Endothelial cell of umbilical vein (primary cell): Measurements from ENCODE around the gene OSBPL8. TPM values are rescaled to one million over a fixed set of nuclear protein-coding genes. Genes with fewer than 3 reads are reported as not detected.
A peak's percentile ranks its signal among the peaks of the same experiment; 100 is the strongest.

Experiments used
- BruUV-seq: library from RNA; stranded (reverse); fragments of 400-500 nt; replicated peaks from 2 replicates; lab custom pipeline; 2021; lab: Mats Ljungman, UMichigan
- CTCF ChIA-PET: fragments of 300-600, 350-600 bp; sonication (Branson Sonifier 250); formaldehyde crosslinking; loops from one replicate; lab custom pipeline; 2021; ENCODE audit warnings: antibody characterized with exemption, inconsistent platforms; lab: Charles Lee
- POLR2A ChIA-PET: fragments of 300-600, 350-600 bp; sonication (Branson Sonifier 250); formaldehyde crosslinking; loops from one replicate; lab custom pipeline; 2021; ENCODE audit warnings: antibody characterized with exemption, inconsistent platforms; lab: Charles Lee
- DNase-seq: peaks from one replicate; pipeline ENCODE4 v3.0.0-alpha.2; 2011; ENCODE audit warnings: low read depth, low spot score
- FAIRE-seq: peaks from 2 replicates; lab custom pipeline; 2011; peaks lifted over from hg19 to GRCh38; lab: Jason Lieb, UNC
- H2AFZ ChIP-seq: 2 replicates; pipeline ENCODE4 v1.6.0; 2012; ENCODE audit warnings: low read depth, low read length, control low read depth, inconsistent platforms
- H3K27ac ChIP-seq: 2 replicates; pipeline ENCODE4 v1.5.1; 2011; ENCODE audit warnings: low read depth, mild to moderate bottlenecking, control low read depth, low read length, moderate library complexity; ENCODE audit not compliant: insufficient read depth
- H3K27me3 ChIP-seq, 2 experiments: 2 replicates each; pipeline versions ENCODE4 v1.6.0 to v1.6.1; 2011; ENCODE audit warnings: low read length in 2 of 2, mixed read lengths in 1 of 2; ENCODE audit not compliant: control insufficient read depth in 2 of 2, insufficient read depth in 2 of 2
- H3K36me3 ChIP-seq, 2 experiments: 2 replicates in 1 of 2; 3 replicates in 1 of 2; pipeline ENCODE4 v1.5.1; 2011; ENCODE audit warnings: low read length in 2 of 2, mild to moderate bottlenecking in 1 of 2, moderate library complexity in 1 of 2; ENCODE audit not compliant: control insufficient read depth in 2 of 2, insufficient read depth in 2 of 2; ENCODE audit errors: extremely low read depth in 1 of 2
- H3K4me1 ChIP-seq: 3 replicates; pipeline ENCODE4 v1.5.1; 2011; ENCODE audit warnings: mild to moderate bottlenecking, low read length; ENCODE audit not compliant: control insufficient read depth, insufficient read depth; ENCODE audit errors: extremely low read depth
- H3K4me2 ChIP-seq: 2 replicates; pipeline ENCODE4 v1.6.1; 2011; ENCODE audit warnings: low read length, control low read depth, mixed read lengths; ENCODE audit not compliant: insufficient read depth
- H3K4me3 ChIP-seq, 3 experiments: fragments of 200-600 bp in 1 of 3; sonication (generic), shearing (Covaris generic) in 1 of 3; replicated peaks in 1 of 3; 2 replicates each; pipeline ENCODE4 v1.5.1; 2011 to 2016; ENCODE audit warnings: control low read depth in 3 of 3, low read length in 3 of 3, mild to moderate bottlenecking in 2 of 3, inconsistent platforms in 1 of 3, low read depth in 1 of 3, moderate library complexity in 1 of 3; ENCODE audit not compliant: insufficient read depth in 1 of 3
- H3K79me2 ChIP-seq: 2 replicates; pipeline ENCODE4 v1.6.0; 2012; ENCODE audit warnings: low read length, inconsistent platforms; ENCODE audit not compliant: control insufficient read depth, insufficient read depth
- H3K9ac ChIP-seq: replicated peaks from 2 replicates; pipeline ENCODE3; 2011; ENCODE audit warnings: low read length, control low read depth; ENCODE audit not compliant: insufficient read depth; ENCODE audit errors: extremely low read depth
- H3K9me1 ChIP-seq: replicated peaks from 3 replicates; pipeline ENCODE4 v1.6.0; 2011; ENCODE audit warnings: mild to moderate bottlenecking, low read length; ENCODE audit not compliant: control insufficient read depth, insufficient read depth; ENCODE audit errors: extremely low read depth
- H3K9me3 ChIP-seq: replicated peaks from 2 replicates; pipeline ENCODE4 v1.5.1; 2012; ENCODE audit warnings: low read length, inconsistent platforms; ENCODE audit not compliant: control insufficient read depth, insufficient read depth
- H4K20me1 ChIP-seq: replicated peaks from 2 replicates; pipeline ENCODE3; 2011; ENCODE audit warnings: mild to moderate bottlenecking, low read length; ENCODE audit not compliant: control insufficient read depth, insufficient read depth; ENCODE audit errors: extremely low read depth
- CTCF ChIP-seq, 2 donors: IDR thresholded peaks; 1 replicate in 1 of 2; 2 replicates in 1 of 2; pipeline ENCODE4 v1.5.1; 2011; ENCODE audit warnings: low read length in 2 of 2, mild to moderate bottlenecking in 2 of 2, moderate library complexity in 2 of 2, control low read depth in 1 of 2, inconsistent platforms in 1 of 2, low read depth in 1 of 2; ENCODE audit not compliant: insufficient read depth in 1 of 2; ENCODE audit errors: extremely low read depth in 1 of 2
- EZH2 ChIP-seq: IDR thresholded peaks from 2 replicates; pipeline ENCODE4 v1.6.1; 2012; ENCODE audit warnings: borderline replicate concordance, low read depth, mild to moderate bottlenecking, moderate library complexity, low read length, inconsistent platforms; ENCODE audit not compliant: severe bottlenecking
- FOS ChIP-seq: IDR thresholded peaks from 2 replicates; pipeline ENCODE4 v1.6.1; 2011; ENCODE audit warnings: mild to moderate bottlenecking, low read length, moderate library complexity, borderline replicate concordance; ENCODE audit not compliant: insufficient read depth
- GATA2 ChIP-seq: IDR thresholded peaks from 2 replicates; pipeline ENCODE4 v1.7.0; 2011; ENCODE audit warnings: low read depth, mild to moderate bottlenecking, moderate library complexity, mixed read lengths, low read length; ENCODE audit not compliant: insufficient read length, insufficient read depth
- JUN ChIP-seq: IDR thresholded peaks from 2 replicates; pipeline ENCODE4 v1.6.1; 2011; ENCODE audit warnings: borderline replicate concordance, low read depth; ENCODE audit not compliant: insufficient read length, insufficient read depth
- MYC ChIP-seq: IDR thresholded peaks from one replicate; pipeline ENCODE4 v1.6.1; 2011; ENCODE audit warnings: mild to moderate bottlenecking, low read depth, low read length
- dilution Hi-C: fragments of 300-500 bp; cut with MboI; formaldehyde crosslinking; loops from one replicate; pipeline ENCODE4 v1.15.0; 2019; ENCODE audit warnings: low sequenced_read_pairs; ENCODE audit not compliant: extremely low pct_ligation_motif_present
- intact Hi-C: fragments of 100-400 bp; cut with micrococcal nuclease; formaldehyde crosslinking; loops from one replicate; pipeline ENCODE4 v1.10.0; 2022
- polyA plus RNA-seq, 4 experiments: library from polyadenylated mRNA; depleted of rRNA in 3 of 4; stranded (reverse) in 3 of 4; unstranded in 1 of 4; fragments of >200 nt; gene quantifications; 2 replicates each; pipeline versions ENCODE4 v1.2.1 to v1.2.3, GENCODE V29; 2011 to 2012; ENCODE audit warnings: missing spikeins in 1 of 4
- total RNA-seq: library from RNA; stranded (reverse); gene quantifications from 2 replicates; pipeline ENCODE4 v1.2.3, GENCODE V29; 2021

OSBPL8 gene
- total and polyA plus RNA-seq, 2 donors (not counting 3 experiments of a cell fraction or from before 2014, with no cell fraction given): 10.3 to 47.6 TPM

GRCh38 chr12:76450690-76451089 is 108.9 kb downstream of the OSBPL8 start:
- peak; percentile 89 for FAIRE-seq
- no peaks in the 10 kb centered on the region for H4K20me1 ChIP-seq
- DNase-seq: peak; percentile 75
- no peaks in the 10 kb centered on the region for H3K36me3 ChIP-seq
- H3K9me3 ChIP-seq: no peaks in the 10 kb centered on the region
- peak overlapping the region; percentile 76 for H3K27ac ChIP-seq
- H3K4me1 ChIP-seq: peaks cover 23% of the 10 kb centered on the region
- POLR2A ChIA-PET: no interaction called here
- dilution Hi-C loops (no loop called here), intact Hi-C loops (loop anchor here (10.0 kb wide), 2 partner anchors 216 to 726 kb away; no protein-coding TSS in a partner anchor)
- no peaks in the 10 kb centered on the region for H3K79me2 ChIP-seq
- CTCF ChIA-PET: interaction anchor here (0.6 to 0.9 kb wide), 2 partner anchors 419 to 895 kb away, joined by 3 read pairs; partner anchors contain the start of gene PHLDA1
- no peaks in the 10 kb centered on the region for H3K27me3 ChIP-seq
- H3K4me2 ChIP-seq: peak overlapping the region; percentile 69
- H3K4me3 ChIP-seq: no peak overlapping the region
- no peaks in the 10 kb centered on the region for H3K9me1 ChIP-seq
- no peak overlapping the region for H3K9ac ChIP-seq
- no TSS peak for BruUV-seq
- peak; percentile 85 for TF ChIP-seq FOS
- TF ChIP-seq JUN: peak; percentile 87
- TF ChIP-seq GATA2: peak; percentile 71
- no peak for TF ChIP-seq EZH2
- TF ChIP-seq MYC: no peak
- TF ChIP-seq CTCF (IDR thresholded peaks at IDR 0.05; ENCODE audit: extremely low read depth in 1 of 2, insufficient read depth in 1 of 2, low read depth in 1 of 2, low read length in 2 of 2): no peak
- H2AFZ ChIP-seq: no peak overlapping the region
